Ovary (tissue), 9 donors: ENCODE data around the gene GAS5. TPM values are rescaled to one million over a fixed set of nuclear protein-coding genes. Genes with fewer than 3 reads are reported as not detected.
A peak's percentile ranks its signal among the peaks of the same experiment; 100 is the strongest.

Experiments used
- DNase-seq, 5 donors: peaks; one replicate each; pipeline ENCODE4 v3.0.0-alpha.2; 2019 to 2020
- H3K27ac ChIP-seq, 2 donors: fragments of 200-600 bp; one replicate each; pipeline versions ENCODE4 v1.5.1 to v1.8.0; 2019 to 2022
- H3K27me3 ChIP-seq: fragments of 200-600 bp; one replicate; pipeline ENCODE4 v1.8.0; 2022
- H3K36me3 ChIP-seq: fragments of 200-600 bp; sonication (generic); one replicate; pipeline ENCODE4 v1.5.1; 2019
- H3K4me1 ChIP-seq: one replicate; pipeline ENCODE4 v1.8.1; 2013; ENCODE audit warnings: mild to moderate bottlenecking, moderate library complexity; ENCODE audit not compliant: insufficient read depth
- H3K4me3 ChIP-seq: fragments of 200-600 bp; sonication (generic); one replicate; pipeline ENCODE4 v1.5.1; 2017
- H3K9me3 ChIP-seq, 2 donors: fragments of 200-600 bp in 1 of 2; sonication (generic) in 1 of 2; one replicate each; pipeline versions ENCODE4 v1.5.1 to v1.8.1; 2013 to 2019; ENCODE audit warnings: mild to moderate bottlenecking in 1 of 2, moderate library complexity in 1 of 2
- CTCF ChIP-seq, 3 donors: fragments of 450-650 bp in 2 of 3; fragments of 200-600 bp in 1 of 3; IDR thresholded peaks; one replicate each; pipeline versions ENCODE4 v1.5.1 to v1.8.0; 2016 to 2022; ENCODE audit warnings: antibody characterized with exemption in 3 of 3, mild to moderate bottlenecking in 1 of 3
- EP300 ChIP-seq: sonication (generic); formaldehyde crosslinking; IDR thresholded peaks from one replicate; pipeline ENCODE4 v1.6.1; 2017; ENCODE audit warnings: antibody characterized with exemption
- POLR2A ChIP-seq: fragments of 450-650 bp; IDR thresholded peaks from one replicate; pipeline ENCODE4 v1.6.1; 2017; ENCODE audit warnings: antibody characterized with exemption, mild to moderate bottlenecking, moderate library complexity
- WGBS, 3 donors: extraction: QIAGEN DNeasy Blood & Tissue Kit in 1 of 3; methylation state at CpG; one replicate each; pipeline versions ENCODE4 v1.1.5 to v1.1.7; 2013 to 2017; 5-methylcytosine and 5-hydroxymethylcytosine counted together
- intact Hi-C, 4 donors: fragments of 100-400 bp; cut with DNase I; formaldehyde crosslinking; loops; one replicate each; pipeline versions ENCODE4 v1.11.0 to v1.15.1; 2022 to 2023
- polyA plus RNA-seq, 2 donors: library from polyadenylated mRNA; stranded (reverse); fragments of 200-250 nt in 1 of 2; fragments of 350-450 nt in 1 of 2; fragmentation: Illumina TruSeq in 1 of 2; extraction: RNeasy Lipid Tissue Mini Kit (QIAGEN cat#74804) in 1 of 2; gene quantifications; one replicate each; pipeline ENCODE4 v1.2.3, GENCODE V29; 2013 to 2014
- total RNA-seq, 7 donors: library from RNA; depleted of rRNA in 2 of 7; stranded (reverse); fragments of >200 nt in 2 of 7; fragmentation: NEBNext Ultra II Directional in 3 of 7; extraction: Animal tissue kit (Norgen Biotek cat#: 25700) in 3 of 7; gene quantifications; one replicate each; pipeline versions ENCODE4 v1.1.0 to v1.2.4, GENCODE V29; 2016 to 2023
- donor health status: DM: no; HTN: no; CAD: no; lungs with moderate emphysema.
- donor health status: DM: no; HTN: no; CAD: no.
- donor health status: Bipolar disorder and iron deficiency.
- donor health status: DM: yes; HTN: yes; CAD: no.
- donor health status: DM: no; HTN: no; CAD: no.
- donor health status: DM: yes; HTN: yes; CAD: no.

Gene GAS5
- total and polyA plus RNA-seq, 9 donors: 802 to 2,885 (median 1,266) TPM

- 84 to 94% (median 94%) methylated on average over 2 of the region's 2 CpGs for WGBS, 3 donors
- Histone ChIP-seq H3K4me3 (no peak overlapping the region), H3K9me3 (no peaks in the 10 kb centered on the region), H3K4me1 (peaks cover 2% of the 10 kb centered on the region), H3K36me3 (no peaks in the 10 kb centered on the region), H3K27ac (no peak overlapping the region), H3K27me3 (no peaks in the 10 kb centered on the region)
- intact Hi-C loops: loop anchor here (5.0 to 10.0 kb wide), 3 partner anchors 403 to 413 kb away; no protein-coding TSS in a partner anchor
- no peak for TF ChIP-seq EP300
- no peak for TF ChIP-seq POLR2A
- TF ChIP-seq CTCF (IDR thresholded peaks at IDR 0.05): no peak
- DNase-seq: no peak
Measured at GRCh38 chr1:173827611-173828010, 40.2 kb downstream of the GAS5 start.

- WGBS, 3 donors: 0 to 1% (median 0%) methylated on average over 55 of the region's 55 CpGs
- Histone ChIP-seq H3K4me1 (peaks cover 2% of the 10 kb centered on the region), H3K27me3 (no peaks in the 10 kb centered on the region), H3K9me3 (no peaks in the 10 kb centered on the region), H3K36me3 (no peaks in the 10 kb centered on the region), H3K27ac (peak within 1 kb of the TSS; percentile 77 to 84), H3K4me3 (peak within 1 kb of the TSS; percentile 65)
- peak; percentile 95 to 98 (median 97) for DNase-seq
- intact Hi-C loops: loop anchor here (5.0 to 10.0 kb wide), 4 partner anchors 347 to 410 kb away; partner anchors contain the start of gene PRDX6 (in 1 of the 4)
- no peak for TF ChIP-seq POLR2A
- TF ChIP-seq CTCF (IDR thresholded peaks at IDR 0.05): no peak
- TF ChIP-seq EP300: no peak
Measured at GRCh38 chr1:173824315-173825081, 43.3 kb downstream of the GAS5 start, which contains the start of the genes CENPL and DARS2. Gene CENPL (minus strand): TSS chr1:173824883. CDS start chr1:173811299, 13,584 bp downstream. Gene DARS2 (plus strand): TSS chr1:173824673. CDS start chr1:173825230, 557 bp downstream.

GRCh38 chr1:173823781-173824314 is 43.9 kb downstream of the GAS5 start:
- H3K27ac ChIP-seq: peak overlapping the region; percentile 43 to 84
- DNase-seq: no peak
- peaks cover 2% of the 10 kb centered on the region for H3K4me1 ChIP-seq
- TF ChIP-seq POLR2A: no peak
- no peak for TF ChIP-seq EP300
- no peak for TF ChIP-seq CTCF (IDR thresholded peaks at IDR 0.05)
- no peaks in the 10 kb centered on the region for H3K27me3 ChIP-seq
- H3K4me3 ChIP-seq: peak overlapping the region; percentile 65
- WGBS, 3 donors: 0 to 1% (median 0%) methylated on average over 25 of the region's 25 CpGs
- H3K9me3 ChIP-seq: no peaks in the 10 kb centered on the region
- intact Hi-C loops: loop anchor here in 3 of 4 donors (5.0 to 10.0 kb wide), 3 partner anchors 347 to 409 kb away; partner anchors contain the start of gene PRDX6 (in 1 of the 3)
- H3K36me3 ChIP-seq: no peaks in the 10 kb centered on the region

DNA sequence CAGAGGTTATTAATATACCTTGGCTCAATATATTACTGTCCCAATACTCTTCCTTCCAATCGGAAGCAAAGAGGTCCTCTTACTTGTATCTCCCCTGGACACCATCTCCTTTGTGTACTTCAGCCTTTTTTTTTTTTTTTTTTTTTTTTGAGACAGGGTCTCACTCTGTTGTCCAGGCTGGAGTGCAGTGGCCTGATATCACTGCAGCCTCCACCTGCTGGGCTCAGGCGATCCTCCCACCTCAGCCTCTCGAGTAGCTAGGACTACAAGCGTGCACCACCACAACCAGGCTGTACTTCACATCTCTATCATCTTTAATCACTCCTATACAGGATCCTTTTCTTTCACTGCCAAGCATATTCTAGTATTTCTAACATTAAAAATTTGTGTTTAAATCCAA is 46.1 kb downstream of the GAS5 start:
- intact Hi-C loops: loop anchor here in 3 of 4 donors (5.0 to 10.0 kb wide), 3 partner anchors 344 to 407 kb away; partner anchors contain the start of gene PRDX6 (in 1 of the 3)
- Histone ChIP-seq H3K36me3 (no peaks in the 10 kb centered on the region), H3K27ac (no peak overlapping the region), H3K27me3 (no peaks in the 10 kb centered on the region), H3K4me3 (no peak overlapping the region), H3K4me1 (peaks cover 2% of the 10 kb centered on the region), H3K9me3 (no peaks in the 10 kb centered on the region)
- no peak for TF ChIP-seq CTCF (IDR thresholded peaks at IDR 0.05)
- no peak for TF ChIP-seq POLR2A
- TF ChIP-seq EP300: no peak
- WGBS, 3 donors: 94 to 96% (median 95%) methylated on average over 4 of the region's 4 CpGs
- no peak for DNase-seq
